ENCODE measurements around the gene CCDC148. TPM values are rescaled to one million over a fixed set of nuclear protein-coding genes. Genes with fewer than 3 reads are reported as not detected.
"Not testable (repeated sequence)": the region's sequence is repeated elsewhere in the genome, so short reads cannot be mapped to it uniquely, and the experiment has no call there.

CCDC148 gene
- total and polyA plus RNA-seq, 10 of the 15 experiments (the other 5 are each of a cell fraction or from before 2014, with no cell fraction given), result 0.07 to 0.30 (median 0.18) TPM; not detected in 7

GRCh38 chr2:158350751-158351465 is 105.6 kb downstream of the CCDC148 start:
- POLR2A ChIA-PET; H2AFZ ChIP-seq (ENCODE audit: control insufficient read depth, low read depth, low read length); SMC1A ChIA-PET (ENCODE audit: uncharacterized antibody, unreplicated experiment); H3K9ac ChIP-seq (ENCODE audit: control insufficient read depth, insufficient read depth, low read length); H3K36me3 ChIP-seq (ENCODE audit: control insufficient read depth in 2 of 2, insufficient read depth in 2 of 2, low read length in 1 of 2); RAD21 ChIA-PET (ENCODE audit: unreplicated experiment); DNase-seq (ENCODE audit: low read depth, low spot score); H4K20me1 ChIP-seq (ENCODE audit: control insufficient read depth, insufficient read depth); H3K79me2 ChIP-seq (ENCODE audit: control insufficient read depth, insufficient read depth, low read length); CTCF ChIA-PET; H3K27ac ChIP-seq (ENCODE audit: control insufficient read depth, insufficient read depth); H3K4me3 ChIP-seq; H3K27me3 ChIP-seq (replicated peaks in 1 of 2; ENCODE audit: control insufficient read depth in 2 of 2, insufficient read depth in 2 of 2, low read length in 1 of 2); BruUV-seq (replicated peaks); in situ Hi-C loops (cut with MboI); FAIRE-seq; H3K9me3 ChIP-seq (replicated peaks; ENCODE audit: control insufficient read depth, insufficient read depth, low read length); H3K4me1 ChIP-seq (ENCODE audit: control insufficient read depth, insufficient read depth, low read length); intact Hi-C loops (cut with micrococcal nuclease; ENCODE audit: unreplicated experiment); ATAC-seq; H3K4me2 ChIP-seq (ENCODE audit: control insufficient read depth, insufficient read depth): not testable (repeated sequence)
- 73% methylated on average over 10 of the region's 20 CpGs for WGBS (ENCODE audit: insufficient coverage, insufficient replicate concordance, low lambda C conversion rate, missing lambda C conversion rate)

GRCh38 chr2:158346032-158346431 is 110.5 kb downstream of the CCDC148 start:
- no peaks in the 10 kb centered on the region for H3K9me3 ChIP-seq (replicated peaks; ENCODE audit: control insufficient read depth, insufficient read depth, low read length)
- no peaks in the 10 kb centered on the region; a peak in 1 of 4 replicates for H3K27me3 ChIP-seq (replicated peaks in 1 of 2; ENCODE audit: control insufficient read depth in 2 of 2, insufficient read depth in 2 of 2, low read length in 1 of 2)
- TF ChIP-seq PKNOX1 (IDR thresholded peaks at IDR 0.05) (no peak), WRNIP1 (IDR thresholded peaks at IDR 0.05; ENCODE audit: borderline replicate concordance, low read depth, low read length) (no peak)
- H3K4me3 ChIP-seq, result no peak overlapping the region
- no peaks in the 10 kb centered on the region for H3K4me1 ChIP-seq (ENCODE audit: control insufficient read depth, insufficient read depth, low read length)
- H3K79me2 ChIP-seq (ENCODE audit: control insufficient read depth, insufficient read depth, low read length), result no peaks in the 10 kb centered on the region
- H3K27ac ChIP-seq (ENCODE audit: control insufficient read depth, insufficient read depth), result no peak overlapping the region
- FAIRE-seq, result no peak
- no peak for ATAC-seq
- intact Hi-C loops (cut with micrococcal nuclease; ENCODE audit: unreplicated experiment) (no loop called here), in situ Hi-C loops (cut with MboI) (no loop called here)
- ChIA-PET CTCF (no interaction called here), POLR2A (no interaction called here), RAD21 (ENCODE audit: unreplicated experiment) (no interaction called here), SMC1A (ENCODE audit: uncharacterized antibody, unreplicated experiment) (no interaction called here)
- no peak for DNase-seq (ENCODE audit: low read depth, low spot score)
- H4K20me1 ChIP-seq (ENCODE audit: control insufficient read depth, insufficient read depth), result no peaks in the 10 kb centered on the region
- no peak overlapping the region for H3K9ac ChIP-seq (ENCODE audit: control insufficient read depth, insufficient read depth, low read length)
- WGBS (ENCODE audit: insufficient coverage, insufficient replicate concordance, low lambda C conversion rate, missing lambda C conversion rate), result 8% methylated on average over 2 of the region's 2 CpGs
- no peak overlapping the region for H3K4me2 ChIP-seq (ENCODE audit: control insufficient read depth, insufficient read depth)
- no TSS peak for BruUV-seq (replicated peaks)
- H2AFZ ChIP-seq (ENCODE audit: control insufficient read depth, low read depth, low read length), result no peak overlapping the region
- no peaks in the 10 kb centered on the region for H3K36me3 ChIP-seq (ENCODE audit: control insufficient read depth in 2 of 2, insufficient read depth in 2 of 2, low read length in 1 of 2)
